GM12878 (cell line): Measurements from ENCODE around the gene DUSP16. TPM values are rescaled to one million over a fixed set of nuclear protein-coding genes. Genes with fewer than 3 reads are reported as not detected.

ENCODE experiments used
- ATAC-seq: fragments of 200-7000 bp; cut with Tn5 transposase; 3 replicates; pipeline ENCODE4 v1.9.1; 2020; ENCODE audit warnings: mild to moderate bottlenecking, moderate library complexity
- BruUV-seq: library from RNA; stranded (reverse); fragments of 400-500 nt; replicated peaks from 2 replicates; lab custom pipeline; 2021; lab: Mats Ljungman, UMichigan
- CTCF ChIA-PET: fragments of 300-600 bp; sonication (Branson Sonifier 250); formaldehyde crosslinking; extraction: SDS; loops from one replicate; lab custom pipeline; 2021; ENCODE audit warnings: inconsistent platforms; lab: Yijun Ruan, JAX
- POLR2A ChIA-PET: fragments of 350-600 bp; formaldehyde crosslinking; extraction: SDS; loops from one replicate; lab custom pipeline; 2021; ENCODE audit warnings: inconsistent platforms; lab: Charles Lee
- RAD21 ChIA-PET: fragments of 300-600 bp; sonication (Branson Sonifier 250); formaldehyde crosslinking; loops from one replicate; lab custom pipeline; 2023; ENCODE audit warnings: antibody characterized with exemption; ENCODE audit not compliant: unreplicated experiment; lab: Charles Lee
- SMC1A ChIA-PET: fragments of 300-600 bp; sonication (Branson Sonifier 250); formaldehyde crosslinking; loops from one replicate; lab custom pipeline; 2023; ENCODE audit not compliant: unreplicated experiment, uncharacterized antibody; lab: Charles Lee
- DNase-seq: peaks from one replicate; pipeline ENCODE4 v3.0.0-alpha.2; 2011; ENCODE audit warnings: low read depth, low spot score
- FAIRE-seq: peaks from 3 replicates; lab custom pipeline; 2011; peaks lifted over from hg19 to GRCh38; lab: Jason Lieb, UNC
- H2AFZ ChIP-seq: 2 replicates; pipeline ENCODE4 v1.6.0; 2011; ENCODE audit warnings: low read depth, low read length, control low read depth; ENCODE audit not compliant: control insufficient read depth
- H3K27ac ChIP-seq: 2 replicates; pipeline ENCODE4 v1.5.1; 2011; ENCODE audit warnings: control low read depth; ENCODE audit not compliant: control insufficient read depth, insufficient read depth
- H3K27me3 ChIP-seq, 2 experiments: replicated peaks in 1 of 2; 2 replicates each; pipeline versions ENCODE4 v1.6.0 to v1.6.1; 2011; ENCODE audit warnings: low read length in 1 of 2; ENCODE audit not compliant: control insufficient read depth in 2 of 2, insufficient read depth in 2 of 2
- H3K36me3 ChIP-seq, 2 experiments: 2 replicates each; pipeline ENCODE4 v1.5.1; 2011; ENCODE audit warnings: low read length in 1 of 2; ENCODE audit not compliant: control insufficient read depth in 2 of 2, insufficient read depth in 2 of 2
- H3K4me1 ChIP-seq: 2 replicates; pipeline ENCODE4 v1.6.1; 2011; ENCODE audit warnings: mild to moderate bottlenecking, low read length, moderate library complexity, mixed read lengths; ENCODE audit not compliant: control insufficient read depth, insufficient read depth
- H3K4me2 ChIP-seq: 2 replicates; pipeline ENCODE4 v1.6.0; 2011; ENCODE audit warnings: control low read depth; ENCODE audit not compliant: control insufficient read depth, insufficient read depth
- H3K4me3 ChIP-seq: fragments of 200-600 bp; sonication (generic); 2 replicates; pipeline ENCODE4 v1.5.1; 2016
- H3K79me2 ChIP-seq: 2 replicates; pipeline ENCODE4 v1.6.0; 2011; ENCODE audit warnings: low read length; ENCODE audit not compliant: control insufficient read depth, insufficient read depth
- H3K9ac ChIP-seq: 2 replicates; pipeline ENCODE4 v1.8.0; 2011; ENCODE audit warnings: low read length, control low read depth, mixed read lengths; ENCODE audit not compliant: control insufficient read depth, insufficient read depth
- H3K9me3 ChIP-seq: replicated peaks from 3 replicates; pipeline ENCODE4 v1.5.1; 2011; ENCODE audit warnings: mild to moderate bottlenecking, low read length; ENCODE audit not compliant: control insufficient read depth, insufficient read depth
- H4K20me1 ChIP-seq: 2 replicates; pipeline ENCODE4 v1.6.0; 2011; ENCODE audit not compliant: control insufficient read depth, insufficient read depth
- ASH2L ChIP-seq: fragments of 300-600, 200-600 bp; sonication (generic); IDR thresholded peaks from 2 replicates; pipeline ENCODE4 v1.6.1; 2017; ENCODE audit warnings: low read depth, mild to moderate bottlenecking, borderline replicate concordance
- ATF7 ChIP-seq: fragments of 450-650 bp; IDR thresholded peaks from 2 replicates; pipeline ENCODE4 v1.6.1; 2016; ENCODE audit warnings: low read depth, mild to moderate bottlenecking
- CEBPB ChIP-seq, 2 experiments: fragments of 150-350 bp in 1 of 2; IDR thresholded peaks; 2 replicates each; pipeline ENCODE4 v1.6.1; 2012 to 2014; ENCODE audit warnings: low read depth in 2 of 2, low read length in 2 of 2, borderline replicate concordance in 1 of 2, inconsistent platforms in 1 of 2
- CUX1 ChIP-seq: IDR thresholded peaks from 2 replicates; pipeline ENCODE4 v1.6.1; 2012; ENCODE audit warnings: improper control_type of control experiment, low read depth, low read length; ENCODE audit not compliant: insufficient replicate concordance
- HDAC2 ChIP-seq: fragments of 200-600 bp; sonication (generic); IDR thresholded peaks from 2 replicates; pipeline ENCODE4 v1.6.1; 2017
- IKZF2 ChIP-seq, 2 experiments: fragments of 450-650 bp; IDR thresholded peaks; 2 replicates each; pipeline ENCODE4 v1.6.1; 2017; ENCODE audit warnings: mild to moderate bottlenecking in 2 of 2, moderate library complexity in 2 of 2
- JUNB ChIP-seq: IDR thresholded peaks from 2 replicates; pipeline ENCODE4 v1.6.1; 2016; ENCODE audit warnings: antibody characterized with exemption, mild to moderate bottlenecking
- MTA2 ChIP-seq: fragments of 450-650 bp; IDR thresholded peaks from 2 replicates; pipeline ENCODE4 v1.6.1; 2016; ENCODE audit warnings: low read depth, mild to moderate bottlenecking, moderate library complexity
- NR2F1 ChIP-seq: fragments of 450-650 bp; conservative IDR thresholded peaks from 2 replicates; pipeline ENCODE4 v1.6.1; 2017; ENCODE audit warnings: mild to moderate bottlenecking
- POU2F2 ChIP-seq: IDR thresholded peaks from 3 replicates; pipeline ENCODE4 v1.6.1; 2011; ENCODE audit warnings: low read depth, mild to moderate bottlenecking, low read length, borderline replicate concordance
- RELB ChIP-seq: fragments of 450-650 bp; IDR thresholded peaks from 2 replicates; pipeline ENCODE4 v1.6.1; 2017; ENCODE audit warnings: low read depth, mild to moderate bottlenecking, moderate library complexity
- RUNX3 ChIP-seq: IDR thresholded peaks from 2 replicates; pipeline ENCODE4 v1.6.1; 2012; ENCODE audit warnings: low read length, inconsistent platforms
- SIX5 ChIP-seq: IDR thresholded peaks from 2 replicates; pipeline ENCODE4 v1.6.1; 2011; ENCODE audit warnings: mild to moderate bottlenecking, low read depth, low read length, moderate library complexity; ENCODE audit not compliant: severe bottlenecking
- SRF ChIP-seq, 2 experiments: IDR thresholded peaks; 2 replicates each; pipeline ENCODE4 v1.6.1; 2011; ENCODE audit warnings: low read depth in 2 of 2, low read length in 2 of 2, mild to moderate bottlenecking in 1 of 2, moderate library complexity in 1 of 2
- TARDBP ChIP-seq: IDR thresholded peaks from 2 replicates; pipeline ENCODE4 v1.6.1; 2016; ENCODE audit warnings: borderline replicate concordance
- ZBED1 ChIP-seq: IDR thresholded peaks from 2 replicates; pipeline ENCODE4 v1.6.1; 2016; ENCODE audit warnings: borderline replicate concordance
- WGBS: methylation state at CpG from one replicate; pipeline ENCODE4 v1.1.6; 2016; ENCODE audit warnings: low lambda C conversion rate; ENCODE audit not compliant: insufficient replicate concordance, insufficient coverage; ENCODE audit errors: missing lambda C conversion rate; 5-methylcytosine and 5-hydroxymethylcytosine counted together
- in situ Hi-C: fragments of 300-500 bp; cut with MboI; formaldehyde crosslinking; loops from 9 replicates; pipeline ENCODE4 v1.14.3; 2018; ENCODE audit warnings: mixed read lengths
- intact Hi-C: fragments of 100-400 bp; cut with micrococcal nuclease; formaldehyde crosslinking; loops from one replicate; pipeline ENCODE4 v1.14.2; 2022; ENCODE audit not compliant: unreplicated experiment
- polyA plus RNA-seq, 11 experiments: library from polyadenylated mRNA; depleted of rRNA in 4 of 11; unstranded in 6 of 11; stranded (reverse) in 5 of 11; fragments of >200 nt; fragmentation: Nextera tagmentation in 4 of 11; fragmentation: Illumina TruSeq in 1 of 11; extraction: Ambion mirVana in 4 of 11; extraction: Trizol in 1 of 11; gene quantifications; 1 replicate in 1 of 11; 2 replicates in 10 of 11; pipeline versions ENCODE4 v1.2.1 to v1.2.3, GENCODE V29; 2011 to 2016; ENCODE audit warnings: inconsistent platforms in 2 of 11, missing spikeins in 2 of 11, low read depth in 1 of 11
- total RNA-seq, 4 experiments: library from RNA; depleted of rRNA in 3 of 4; stranded (reverse); fragments of >200 nt in 3 of 4; fragmentation: Illumina TruSeq in 1 of 4; extraction: Trizol in 1 of 4; gene quantifications; 2 replicates each; pipeline versions ENCODE4 v1.2.1 to v1.2.3, GENCODE V29; 2013 to 2021

DUSP16 gene
- total and polyA plus RNA-seq, 10 of the 15 experiments (the other 5 are each of a cell fraction or from before 2014, with no cell fraction given): 3.9 to 75.3 (median 26.8) TPM

- Histone ChIP-seq H3K27me3 (no peaks in the 10 kb centered on the region), H3K9ac (peak overlapping the region; percentile 38; the same call in 1 of the 2 replicates), H3K36me3 (no peaks in the 10 kb centered on the region), H3K27ac (peak overlapping the region; percentile 90), H2AFZ (peak overlapping the region; percentile 52), H3K4me1 (peaks cover 23% of the 10 kb centered on the region), H3K79me2 (peaks cover under 1% of the 10 kb centered on the region), H3K4me2 (peak overlapping the region; percentile 87), H3K4me3 (peak overlapping the region; percentile 53), H4K20me1 (no peaks in the 10 kb centered on the region), H3K9me3 (no peaks in the 10 kb centered on the region)
- ChIA-PET SMC1A (interaction anchor here (0.9 to 4.9 kb wide), 36 partner anchors 20 to 522 kb away, joined by 3 to 102 read pairs (median 4); partner anchors contain the start of gene DUSP16), POLR2A (interaction anchor here (0.6 to 2.0 kb wide), 17 partner anchors 9 to 1096 kb away, joined by 3 to 12 read pairs (median 4); no protein-coding TSS in a partner anchor), CTCF (interaction anchor here (0.6 to 4.4 kb wide), 27 partner anchors 8 to 250 kb away, joined by 3 to 70 read pairs (median 5); partner anchors contain the start of genes BORCS5 and DUSP16), RAD21 (interaction anchor here (0.6 to 5.2 kb wide), 31 partner anchors 9 to 525 kb away, joined by 3 to 103 read pairs (median 5); partner anchors contain the start of genes BORCS5 and DUSP16)
- WGBS: 2% methylated on average over 7 of the region's 7 CpGs
- ATAC-seq (peak; percentile 67), FAIRE-seq (peak; percentile 75), DNase-seq (peak; percentile 53)
- intact Hi-C loops: loop anchor here (1.0 to 5.0 kb wide), 2 partner anchors 24 to 130 kb away; no protein-coding TSS in a partner anchor
- in situ Hi-C loops: no loop called here
- BruUV-seq: no TSS peak
- TF ChIP-seq SRF (IDR thresholded peaks at IDR 0.05; ENCODE audit: low read depth in 2 of 2, low read length in 2 of 2) (0 out of 4 replicates have a peak, but pooled peaks of 1 of the 2 experiments have one; percentile 45), TARDBP (no peak), POU2F2 (peak; percentile 86), ASH2L (peak; percentile 72; the same call in 1 of the 2 replicates), HDAC2 (no peak), IKZF2 (IDR thresholded peaks at IDR 0.05) (peak; percentile 62 to 77; a peak in 3 of 4 replicates), JUNB (peak; percentile 84), CEBPB (IDR thresholded peaks at IDR 0.05; ENCODE audit: borderline replicate concordance in 1 of 2, low read depth in 2 of 2, low read length in 2 of 2) (peak in 1 of 2 experiments; percentile 80; a peak in 1 of 4 replicates), MTA2 (peak; percentile 93), CUX1 (peak; percentile 11), RELB (peak; percentile 62), ATF7 (peak; percentile 89), RUNX3 (peak; percentile 89), ZBED1 (peak; percentile 63; the same call in 1 of the 2 replicates), SIX5 (no peak), NR2F1 (peak; percentile 48; the same call in 1 of the 2 replicates)
Observed at GRCh38 chr12:12606781-12607589, 44.3 kb upstream of the DUSP16 start.
